ENCODE data around the gene CALCOCO1.

- no peak for TF ChIP-seq CTCF (IDR thresholded peaks at IDR 0.05)
- TF ChIP-seq POLR2A (IDR thresholded peaks at IDR 0.05), result no peak
- TF ChIP-seq POLR2AphosphoS5 (IDR thresholded peaks at IDR 0.05), result no peak
Measured at GRCh38 chr12:53744130-53744441, 16.8 kb upstream of the CALCOCO1 start.

Data from breast epithelium (tissue), 3 donors.